Stimulated activated CD8-positive, alpha-beta memory T cell treated with anti-CD3 and anti-CD28 coated beads, Interleukin-4, amount 100 ng/mL, for 48 hours (primary cell): ENCODE measurements around the gene WFIKKN2.
A peak's percentile ranks its signal among the peaks of the same experiment; 100 is the strongest.
"Not testable (repeated sequence)": the region's sequence is repeated elsewhere in the genome, so short reads cannot be mapped to it uniquely, and the experiment has no call there.

Experiments
- DNase-seq: peaks from one replicate; pipeline ENCODE4 v3.0.0-alpha.2; 2020

Gene WFIKKN2

DNA sequence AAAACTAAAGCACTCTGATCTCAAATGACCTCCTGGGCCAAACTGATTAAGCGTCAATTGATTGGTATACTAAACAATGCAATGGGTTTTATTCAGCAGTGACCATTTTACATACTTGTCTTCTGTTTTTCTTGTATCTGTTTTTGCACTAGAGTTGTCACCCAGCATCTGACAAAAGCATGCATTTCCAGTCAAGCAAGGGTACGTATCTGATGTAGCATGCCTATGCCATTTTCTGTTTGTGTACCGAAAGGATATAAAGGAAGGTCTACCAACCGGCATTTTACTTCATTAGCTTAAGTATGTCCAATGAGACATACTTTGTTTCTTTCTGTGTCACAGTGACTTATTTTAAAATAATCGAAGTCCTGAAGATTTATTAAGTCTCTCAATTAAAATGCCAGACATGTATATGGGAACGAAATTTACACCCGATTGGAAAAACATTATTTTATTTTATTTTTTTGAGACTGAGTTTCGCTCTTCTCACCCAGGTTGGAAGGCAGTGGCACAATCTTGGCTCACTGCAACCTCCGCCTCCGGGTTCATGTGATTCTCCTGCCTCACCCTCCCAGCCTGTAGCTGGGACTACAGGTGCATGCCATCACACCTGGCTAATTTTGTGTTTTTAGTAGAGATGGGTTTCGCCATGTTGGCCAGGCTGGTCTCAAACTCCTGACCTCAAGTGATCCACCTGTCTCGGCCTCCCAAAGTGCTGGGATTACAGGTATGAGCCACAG, 23.3 kb downstream of the WFIKKN2 start:
- DNase-seq = no peak

DNA sequence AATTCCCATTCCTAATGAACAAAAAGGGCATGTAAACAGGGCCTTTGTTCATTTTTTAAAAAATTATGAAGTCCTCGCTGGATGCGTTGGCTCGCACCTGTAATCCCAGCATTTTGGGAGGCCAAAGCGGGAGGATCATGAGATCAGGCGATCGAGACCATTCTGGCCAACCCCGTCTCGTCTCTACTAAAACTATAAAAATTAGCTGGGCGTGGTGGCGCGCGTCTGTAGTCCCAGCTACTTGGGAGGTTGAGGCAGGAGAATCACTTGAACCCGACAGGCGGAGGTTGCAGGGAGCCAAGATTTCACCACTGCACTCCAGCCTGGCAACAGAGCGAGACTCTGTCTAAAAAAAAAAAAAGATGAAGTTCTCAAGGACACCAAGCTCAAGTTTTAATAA, 24.3 kb downstream of the WFIKKN2 start:
- not testable (repeated sequence) for DNase-seq

DNA sequence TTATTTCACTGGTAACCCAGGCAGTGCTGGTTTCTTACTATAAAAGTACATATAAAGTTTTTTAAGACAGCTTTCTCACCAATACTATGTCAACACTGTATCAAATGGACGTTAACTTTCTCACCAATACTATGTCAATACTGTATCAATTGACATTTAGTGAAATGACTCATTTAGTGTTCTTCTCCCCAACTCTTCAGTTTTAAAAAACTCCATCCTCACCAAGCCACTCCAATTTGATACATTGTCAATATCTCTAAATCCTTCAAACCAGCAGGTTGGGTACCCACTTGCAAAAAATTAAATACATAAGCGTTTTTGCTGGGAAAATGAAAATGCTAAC, 25.9 kb downstream of the WFIKKN2 start:
- no peak for DNase-seq

DNA sequence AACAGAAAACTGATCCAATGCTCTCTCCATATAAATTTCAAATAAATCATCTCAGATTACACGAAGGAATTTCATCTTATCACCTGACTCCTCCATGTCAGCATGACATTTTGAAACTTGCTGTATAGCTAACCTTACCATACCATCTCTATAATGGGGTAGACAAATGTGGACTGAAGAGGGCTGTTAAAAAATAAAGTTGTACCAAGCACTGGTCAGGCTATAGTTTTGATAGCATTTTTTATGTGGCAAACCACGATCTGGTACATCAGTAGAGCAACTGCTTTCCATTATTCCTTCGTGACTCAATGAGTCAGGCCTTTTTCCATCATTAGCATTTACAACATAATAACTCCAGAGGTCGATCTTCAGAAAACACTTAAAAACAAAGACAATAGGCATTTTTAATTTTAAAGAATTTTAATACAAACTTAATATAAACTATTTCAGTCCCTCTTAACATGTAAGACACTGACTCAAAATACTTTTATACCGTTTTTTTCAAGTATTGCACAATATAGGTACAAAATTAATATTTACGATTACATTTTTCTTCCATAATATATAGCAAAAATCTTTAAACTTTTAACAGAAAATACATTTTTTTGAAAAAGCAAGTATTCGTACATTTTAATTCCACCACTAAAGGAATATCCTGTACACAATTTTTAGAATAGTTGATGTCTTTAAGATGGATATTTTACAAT, 26.6 kb downstream of the WFIKKN2 start:
- no peak for DNase-seq

DNA sequence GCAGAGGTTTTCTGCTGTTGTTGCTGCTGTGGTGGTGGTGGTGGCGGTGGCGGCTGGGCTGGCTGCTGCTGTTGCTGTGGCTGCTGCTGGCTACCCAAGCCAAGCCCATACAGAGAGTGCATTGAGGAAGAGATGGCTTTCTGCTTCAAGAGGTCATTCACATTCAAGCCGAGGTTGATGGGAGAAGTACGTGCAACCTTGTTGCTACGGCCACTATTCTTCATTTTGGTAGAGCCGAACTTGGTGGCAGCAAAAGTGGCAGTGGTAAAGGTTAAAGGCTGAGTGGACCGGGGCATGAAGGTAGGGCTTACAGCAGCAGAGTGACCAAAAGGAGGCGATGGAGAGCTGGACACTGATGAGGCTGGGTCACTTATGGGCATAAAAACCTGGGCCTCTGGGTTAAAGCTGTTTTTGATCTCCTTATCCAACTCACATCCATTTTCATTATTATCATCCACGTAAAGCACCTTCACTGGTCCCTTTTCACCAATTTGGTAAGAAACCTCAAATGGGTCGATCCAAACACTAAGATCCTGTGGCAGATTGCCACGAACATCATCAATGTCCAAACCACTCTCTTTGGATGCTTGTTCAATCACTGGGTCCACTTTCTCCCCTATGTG, 27.9 kb downstream of the WFIKKN2 start:
- DNase-seq = peak; percentile 66

DNA sequence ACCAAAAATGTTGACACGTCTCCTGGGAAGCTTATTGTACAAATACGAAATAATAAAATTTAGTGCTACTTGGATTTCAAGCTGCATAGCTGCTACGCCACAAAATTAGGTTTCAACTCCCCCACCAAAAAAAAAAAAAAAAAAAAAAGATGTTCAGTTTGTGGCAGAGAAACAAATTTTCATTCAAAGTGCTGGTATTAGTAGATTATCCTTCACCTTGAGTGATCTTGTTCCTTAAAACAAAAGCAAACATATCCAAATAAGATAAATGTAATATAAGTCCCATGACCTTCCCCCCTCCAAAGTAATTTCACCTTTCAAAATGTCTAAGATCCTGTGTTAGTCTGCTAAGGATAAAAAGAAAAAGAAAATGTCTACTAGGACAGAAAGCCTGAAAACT, 28.5 kb downstream of the WFIKKN2 start:
- no peak for DNase-seq

DNA sequence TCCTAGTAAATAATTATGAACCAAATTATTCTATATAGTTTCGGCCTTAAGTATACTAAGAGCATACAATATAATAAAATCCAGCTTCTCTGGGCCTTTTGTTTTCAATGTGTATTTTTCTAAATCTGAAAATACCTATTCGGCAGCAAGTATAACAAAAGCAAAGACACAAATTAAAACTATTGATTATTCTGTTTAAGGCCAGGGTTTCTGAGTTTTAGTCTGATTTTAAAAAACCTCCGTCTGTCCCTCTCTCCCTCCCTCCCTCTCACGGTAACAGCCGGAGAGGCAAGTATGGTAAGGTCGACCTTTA, 29.3 kb downstream of the WFIKKN2 start:
- no peak for DNase-seq

DNA sequence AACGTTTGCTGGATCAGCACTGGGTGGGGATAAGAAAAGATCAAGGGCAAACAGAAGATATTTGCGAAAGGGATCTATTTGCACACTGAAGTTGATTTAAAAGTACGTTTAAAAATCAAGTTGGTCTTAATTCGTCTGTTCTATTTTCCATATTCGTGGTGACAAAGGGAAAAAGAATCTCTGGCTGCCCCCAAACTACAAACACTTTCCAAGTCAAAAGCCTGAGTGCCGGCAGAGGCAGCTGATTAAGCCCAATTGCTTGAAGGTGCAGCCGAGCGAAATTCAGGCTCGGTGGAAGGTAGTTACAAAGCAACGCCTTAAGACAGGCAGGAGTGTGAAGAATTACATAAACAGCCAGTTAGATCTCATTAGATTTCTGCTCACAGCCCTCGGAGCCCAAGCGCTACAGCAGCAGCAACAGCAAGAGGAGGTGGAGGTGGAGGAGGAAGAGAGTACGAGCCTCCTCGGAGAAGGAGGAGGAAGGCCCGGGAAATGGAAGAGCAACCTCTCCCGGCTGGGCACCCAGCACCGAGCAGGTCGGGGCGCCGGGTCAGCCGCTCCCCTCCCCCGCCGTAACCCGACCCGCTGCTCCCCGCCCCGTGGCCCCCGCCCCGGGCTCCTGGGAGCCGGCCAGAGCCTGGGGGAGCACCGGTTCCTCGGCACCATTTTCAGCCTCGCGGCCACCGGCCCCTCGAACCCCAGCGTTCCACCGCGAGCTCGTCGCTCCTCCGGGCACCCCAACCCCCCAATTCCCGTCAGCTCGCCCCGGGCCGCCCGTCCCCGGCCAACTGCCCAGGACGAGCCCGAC, 29.9 kb downstream of the WFIKKN2 start:
- peak; percentile 62 for DNase-seq

DNA sequence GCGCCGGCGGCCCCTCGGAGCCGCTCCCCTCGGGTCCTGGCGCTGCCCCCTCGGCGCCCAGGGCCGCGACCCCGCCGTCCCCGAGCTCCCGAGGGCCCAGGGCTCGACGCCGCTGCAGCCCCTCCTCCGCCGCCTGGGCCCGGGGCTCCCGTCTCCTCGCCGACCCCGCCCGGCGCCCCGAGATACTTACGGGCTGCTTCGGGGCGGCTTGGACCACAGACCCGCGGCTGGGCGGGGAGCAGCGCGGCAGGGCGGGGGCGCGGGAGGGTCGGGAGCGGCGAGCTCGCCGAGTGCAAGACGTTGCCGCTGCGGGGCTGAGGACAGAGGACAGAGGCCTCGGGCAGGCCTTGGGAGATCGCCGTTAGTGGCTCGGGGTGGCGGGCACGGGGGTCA, 30.5 kb downstream of the WFIKKN2 start:
- DNase-seq = no peak

DNA sequence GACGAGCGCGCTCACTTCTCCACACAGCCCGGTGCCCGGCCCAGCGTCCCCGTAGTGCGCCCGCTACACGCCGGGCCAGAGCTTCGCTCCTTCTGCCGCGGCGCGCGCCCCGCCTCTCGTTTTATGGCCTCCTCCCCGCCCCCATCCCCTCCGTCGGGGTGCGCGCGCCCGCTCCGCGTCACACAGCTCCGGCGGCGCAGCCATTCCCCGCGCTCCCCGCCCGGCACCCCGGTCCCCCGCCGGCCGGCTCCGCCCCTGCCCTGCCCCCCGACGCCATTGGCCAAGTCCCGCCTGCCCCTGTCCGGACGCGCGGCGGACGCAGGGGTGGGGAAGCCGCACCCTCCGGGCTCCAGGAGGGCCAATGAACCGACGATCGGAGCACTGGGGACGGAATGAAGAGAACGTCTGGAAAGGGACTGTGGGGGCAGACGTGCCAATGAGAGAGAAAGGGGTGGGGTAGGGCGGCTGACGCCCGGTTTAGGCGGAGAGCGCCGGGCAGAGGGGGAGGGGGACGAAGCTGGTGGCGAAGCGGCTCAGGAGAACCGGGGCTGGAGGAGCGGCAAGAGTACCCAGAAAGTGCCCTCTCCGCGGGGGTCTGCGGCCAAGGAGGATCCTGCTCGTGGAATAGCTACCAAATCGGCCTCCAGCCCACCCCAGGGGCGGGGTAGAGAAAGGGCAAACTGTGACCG, 31.0 kb downstream of the WFIKKN2 start, which contains the start of gene TOB1:
Gene TOB1, minus strand, starts transcription at position 94 of the 689 bp plus-strand sequence. CDS start 2,337 bp downstream, outside the sequence.
- DNase-seq = peak; percentile 97

DNA sequence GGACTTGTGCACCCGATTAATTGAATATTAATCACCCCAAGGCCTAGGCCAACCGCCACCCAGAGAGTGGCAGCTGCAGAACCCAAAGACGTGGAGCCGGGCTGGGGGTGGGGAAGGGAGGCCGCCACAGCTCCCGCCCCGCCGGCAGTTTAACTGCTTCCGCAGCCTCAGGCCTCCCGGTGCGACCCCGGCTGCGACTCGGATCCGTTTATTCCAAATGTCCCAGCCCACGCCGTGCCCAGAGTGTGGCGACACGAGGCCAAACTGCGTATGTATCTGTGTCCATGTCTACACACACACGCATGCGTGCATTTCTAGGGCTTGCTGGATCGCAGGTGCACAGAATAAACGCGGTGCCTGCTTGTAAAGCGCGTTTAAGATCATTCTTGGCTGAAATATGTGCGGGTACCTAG, 31.6 kb downstream of the WFIKKN2 start:
- DNase-seq = peak; percentile 73

DNA sequence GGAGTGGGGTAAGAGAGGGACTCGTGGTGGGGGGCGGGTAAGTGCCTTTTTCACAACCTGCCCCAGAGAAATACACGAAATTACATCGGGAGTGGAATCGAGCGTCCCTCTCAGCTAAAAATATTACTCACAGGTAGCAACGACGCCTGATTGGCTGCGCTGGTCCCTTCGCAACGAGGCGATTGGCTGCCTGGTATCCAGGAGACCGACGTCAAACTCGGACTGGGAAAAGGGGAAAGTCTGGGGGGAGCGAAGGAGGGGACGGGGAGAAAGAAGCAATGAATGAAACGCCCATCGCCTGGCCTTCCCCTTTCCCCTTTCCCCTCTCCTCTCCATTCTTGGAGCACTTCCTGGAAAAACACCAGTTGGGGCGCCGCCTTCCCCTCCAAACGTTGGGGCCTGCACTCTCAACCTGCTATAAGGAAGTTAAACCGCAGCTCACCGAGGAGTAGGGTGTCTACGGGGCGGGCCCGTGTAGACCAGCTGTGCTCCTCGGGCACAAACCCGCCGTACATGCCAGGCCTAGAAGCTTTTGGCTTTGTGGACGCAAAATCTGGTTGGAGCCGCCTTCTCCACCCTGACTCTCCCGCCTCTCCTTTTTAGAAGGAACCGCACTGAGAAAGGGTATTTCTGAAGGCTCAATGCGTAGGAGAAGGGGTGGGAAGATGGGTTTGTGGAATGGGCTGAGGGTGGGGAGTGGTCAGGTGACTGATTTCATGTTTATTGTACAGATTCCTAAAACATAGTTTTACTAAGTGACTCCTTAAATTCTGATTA, 32.2 kb downstream of the WFIKKN2 start:
- peak; percentile 88 for DNase-seq

DNA sequence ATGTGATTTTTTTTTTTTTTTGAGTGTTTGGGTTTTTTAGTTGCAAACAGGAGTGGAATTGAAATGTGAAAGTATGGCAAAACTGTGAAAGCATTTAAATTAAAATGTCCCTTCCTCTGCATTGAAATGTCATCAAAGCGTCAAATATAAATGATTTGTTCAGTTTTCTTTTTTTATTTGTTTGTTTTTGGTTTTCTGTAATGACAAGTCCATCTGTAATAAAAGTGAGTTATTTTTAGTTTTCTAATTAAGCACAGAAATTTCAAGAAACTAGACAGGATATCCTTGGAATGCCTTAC, 32.7 kb downstream of the WFIKKN2 start:
- DNase-seq = no peak

DNA sequence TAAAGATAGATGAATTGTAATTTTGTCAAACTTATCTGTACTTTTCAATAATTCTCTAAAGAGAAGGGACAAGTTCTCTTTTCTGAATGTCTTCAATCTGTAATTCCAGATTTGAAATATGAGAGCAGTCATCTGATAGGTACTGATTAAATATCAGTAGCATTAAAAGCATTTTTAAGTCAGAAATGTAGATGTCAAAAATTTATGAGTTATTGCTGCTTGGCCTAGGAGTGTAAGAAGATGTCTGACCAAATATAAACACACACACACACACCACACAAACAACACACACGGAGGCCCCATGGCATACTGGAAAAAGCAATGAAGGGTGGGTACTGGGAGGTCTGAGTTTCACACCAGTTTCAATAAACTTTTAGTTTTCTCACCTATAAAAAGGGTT, 33.2 kb downstream of the WFIKKN2 start:
- DNase-seq = no peak

DNA sequence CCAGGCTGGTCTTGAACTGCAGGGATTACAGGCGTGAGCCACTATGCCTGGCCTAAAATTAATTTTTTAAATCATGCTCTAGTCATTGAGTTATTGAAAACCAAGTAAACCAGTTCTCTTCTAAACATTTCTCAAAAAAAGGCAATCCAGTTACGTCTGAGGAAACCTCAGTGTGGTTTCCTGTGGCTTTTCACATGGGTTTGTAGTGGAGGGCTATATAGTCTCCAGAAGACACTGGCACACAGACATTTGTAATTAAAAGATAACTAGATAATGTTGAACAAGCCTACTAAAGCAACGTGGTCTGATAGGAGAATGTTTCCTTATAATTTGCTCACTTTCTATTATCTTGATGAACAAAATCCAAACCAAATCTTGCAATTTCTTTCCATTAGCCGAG, 36.0 kb downstream of the WFIKKN2 start:
- peak; percentile 47 for DNase-seq

DNA sequence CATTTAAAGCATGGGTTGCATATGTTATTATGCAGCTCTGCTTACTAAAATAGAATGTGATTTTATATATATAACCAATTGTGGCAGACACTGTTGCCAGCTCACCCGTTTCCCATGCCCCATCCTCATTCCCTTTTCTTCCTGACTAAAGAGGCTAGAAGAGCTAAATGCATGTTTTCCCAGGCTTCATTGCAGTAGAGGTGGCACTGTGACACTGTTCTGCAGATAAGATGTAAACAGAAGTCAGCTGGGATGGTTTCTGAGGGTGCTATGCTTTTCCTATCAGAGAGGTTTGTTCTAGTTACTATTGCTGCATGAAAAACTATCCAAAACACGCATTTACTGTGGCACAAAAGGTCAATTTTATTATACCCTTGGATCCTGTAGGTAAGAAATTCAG, 36.5 kb downstream of the WFIKKN2 start:
- no peak for DNase-seq

DNA sequence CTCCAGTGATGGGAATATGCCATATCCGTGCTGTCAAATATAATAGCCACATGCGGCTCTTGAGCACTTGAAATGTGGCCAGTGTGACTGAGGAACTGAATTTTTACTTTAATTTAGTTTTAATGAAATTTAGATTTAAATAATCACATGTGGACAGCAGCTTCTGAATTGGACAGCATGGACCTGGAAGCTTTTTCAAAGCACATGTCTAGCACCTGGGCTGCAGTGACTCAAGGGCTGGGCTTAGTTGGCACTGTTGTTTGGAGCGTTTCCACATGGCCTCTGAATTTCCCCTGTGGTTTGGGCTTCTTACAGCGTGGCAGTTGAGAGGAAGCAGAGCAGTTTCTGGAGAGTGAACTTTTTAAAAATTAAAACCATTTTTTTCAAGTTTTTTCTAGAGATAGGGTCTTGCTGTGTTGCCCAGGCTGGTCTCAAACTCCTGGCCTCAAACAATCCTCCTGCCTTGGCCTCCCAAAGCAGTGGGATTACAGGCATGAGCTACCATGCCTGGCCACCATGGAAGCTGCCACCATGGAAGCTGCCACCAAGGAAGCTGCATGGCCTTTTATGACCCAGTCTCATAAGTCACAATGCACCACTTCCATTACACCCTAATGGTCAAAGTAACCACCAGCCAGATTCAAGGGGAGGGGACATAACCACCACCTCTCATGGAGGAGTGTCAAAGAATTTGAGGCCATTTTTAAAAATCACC, 37.5 kb downstream of the WFIKKN2 start:
- peak; percentile 63 for DNase-seq

DNA sequence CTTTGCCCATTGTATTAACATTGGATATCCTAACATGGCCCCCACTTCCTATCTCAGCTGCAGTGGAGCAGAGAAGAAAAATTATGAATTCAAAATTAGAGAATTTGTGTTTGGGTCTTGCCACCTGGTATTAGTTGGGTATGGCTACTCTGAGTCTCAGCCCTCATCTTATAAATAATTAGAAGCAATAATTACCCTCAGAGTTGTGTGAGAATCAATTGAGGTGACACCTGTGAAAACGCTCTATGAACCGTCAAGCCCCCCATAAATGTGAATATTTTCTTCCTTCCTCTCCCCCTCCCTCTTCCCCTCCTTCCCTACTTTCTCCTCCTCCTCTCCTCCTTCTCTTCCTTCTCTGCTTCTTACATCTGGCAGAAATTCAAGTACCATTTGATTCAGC, 39.7 kb downstream of the WFIKKN2 start:
- no peak for DNase-seq

DNA sequence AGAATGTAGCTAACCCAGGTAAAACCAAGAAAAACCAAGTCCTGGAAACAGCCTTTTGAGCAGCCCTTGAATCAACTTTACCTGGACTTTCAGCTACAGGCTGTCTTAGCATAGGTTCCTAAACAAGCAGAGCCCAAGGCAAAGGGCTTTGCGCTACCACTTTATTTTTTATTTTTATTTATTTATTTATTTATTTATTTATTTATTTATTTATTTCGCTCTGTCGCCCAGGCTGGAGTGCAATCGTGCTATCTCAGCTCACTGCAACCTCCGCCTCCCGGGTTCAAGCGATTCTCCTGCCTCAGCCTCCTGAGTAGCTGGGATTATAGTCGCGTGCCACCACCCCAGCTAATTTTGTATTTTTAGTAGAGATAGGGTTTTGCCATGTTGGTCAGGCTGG, 41.7 kb downstream of the WFIKKN2 start:
- not testable (repeated sequence) for DNase-seq

DNA sequence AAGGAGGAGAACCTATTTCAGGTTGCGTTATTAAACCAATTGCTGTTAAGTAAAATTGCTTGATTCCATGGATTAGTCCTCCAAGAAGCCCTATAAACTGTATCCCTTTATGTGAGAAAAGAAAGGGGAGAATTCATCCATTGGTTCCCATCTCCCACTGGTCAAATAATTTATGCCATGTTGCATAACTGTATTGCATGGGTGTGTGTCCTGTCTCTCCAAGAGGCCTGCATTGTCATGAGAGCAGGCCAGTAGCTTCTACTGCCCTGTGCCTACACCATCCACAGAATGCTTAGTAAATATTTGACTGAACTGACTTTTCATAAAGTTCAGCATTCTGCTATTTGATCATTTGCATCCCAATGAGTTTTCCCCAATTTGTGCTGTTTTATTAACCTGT, 42.5 kb downstream of the WFIKKN2 start:
- no peak for DNase-seq

DNA sequence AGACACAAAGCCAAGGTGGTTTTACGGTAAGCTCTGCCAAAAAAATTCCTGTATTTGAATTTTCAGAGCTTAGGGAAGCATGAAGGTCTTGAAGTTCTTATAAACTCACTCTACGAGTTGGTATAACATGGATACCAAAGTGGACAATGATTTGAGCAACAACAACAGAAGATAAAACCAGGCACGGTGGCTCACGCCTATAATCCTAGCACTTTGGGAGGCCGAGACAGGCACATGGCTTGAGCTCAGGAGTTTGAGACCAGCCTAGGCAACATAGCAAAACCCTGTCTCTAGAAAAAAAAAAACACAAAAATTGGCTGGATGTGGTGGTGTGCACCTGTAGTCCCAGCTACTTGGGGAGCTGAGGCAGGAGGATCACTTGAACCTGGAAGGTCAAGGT, 43.7 kb downstream of the WFIKKN2 start:
- DNase-seq = no peak

DNA sequence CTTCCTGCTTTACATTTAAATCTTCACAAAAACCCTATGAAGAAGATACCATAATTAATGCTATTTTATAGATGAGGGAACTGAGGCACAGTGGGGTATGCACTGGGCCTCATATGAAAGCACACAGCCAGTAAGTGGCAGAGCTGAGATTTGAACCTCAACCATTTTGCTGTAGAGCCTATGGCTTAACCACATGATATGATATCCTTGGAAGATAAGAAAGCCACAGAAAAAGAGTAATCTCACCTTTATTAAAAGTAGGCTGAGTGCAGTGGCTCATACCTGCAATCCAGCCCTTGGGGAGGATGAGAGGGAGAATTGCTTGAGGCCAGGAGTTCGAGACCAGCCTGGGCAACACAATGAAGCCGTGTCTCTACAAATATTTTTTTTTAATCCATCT, 45.8 kb downstream of the WFIKKN2 start:
- no peak for DNase-seq
